ENCODE results near the gene TCF4. TPM values are rescaled to one million over a fixed set of nuclear protein-coding genes. Genes with fewer than 3 reads are reported as not detected.

TCF4 gene
- polyA plus RNA-seq, 1 donor (not counting 4 experiments of a cell fraction or from before 2014, with no cell fraction given), result 9.7 TPM

- Histone ChIP-seq H3K27me3 (ENCODE audit: control insufficient read depth, extremely low read depth, insufficient read depth, low read length) (no peaks in the 10 kb centered on the region), H2AFZ (ENCODE audit: control insufficient read depth, low read length) (no peak overlapping the region), H3K4me1 (ENCODE audit: control insufficient read depth, extremely low read depth, insufficient read depth, low read length) (peaks cover 2% of the 10 kb centered on the region), H3K9me1 (ENCODE audit: control insufficient read depth, extremely low read depth, insufficient read depth, low read length) (no peaks in the 10 kb centered on the region), H3K9ac (ENCODE audit: control insufficient read depth, extremely low read depth, insufficient read depth, low read length) (no peak overlapping the region), H3K36me3 (ENCODE audit: control insufficient read depth in 2 of 2, extremely low read depth in 1 of 2, insufficient read depth in 2 of 2, low read length in 2 of 2) (no peaks in the 10 kb centered on the region), H3K79me2 (ENCODE audit: control insufficient read depth, insufficient read depth, low read length) (no peaks in the 10 kb centered on the region), H3K4me2 (ENCODE audit: control insufficient read depth, extremely low read depth, insufficient read depth, low read depth, low read length) (no peak overlapping the region), H3K4me3 (ENCODE audit: control insufficient read depth in 2 of 3, extremely low read depth in 1 of 3, insufficient read depth in 2 of 3, low read depth in 1 of 3, low read length in 3 of 3) (no peak overlapping the region), H4K20me1 (ENCODE audit: control insufficient read depth, extremely low read depth, insufficient read depth, low read length) (no peaks in the 10 kb centered on the region), H3K27ac (ENCODE audit: control insufficient read depth, insufficient read depth, low read length) (no peak overlapping the region), H3K9me3 (ENCODE audit: control insufficient read depth, low read depth, low read length) (no peaks in the 10 kb centered on the region)
- no peak for DNase-seq (ENCODE audit: low read depth, low spot score)
- TF ChIP-seq EZH2 (IDR thresholded peaks at IDR 0.05; ENCODE audit: low read length) (no peak), CTCF (optimal IDR thresholded peaks at IDR 0.05 in 1 of 3, IDR thresholded peaks at IDR 0.05 in 1 of 3, conservative IDR thresholded peaks at IDR 0.05 in 1 of 3; ENCODE audit: extremely low read depth in 1 of 3, insufficient read depth in 2 of 3, low read length in 3 of 3) (no peak)
- dilution Hi-C loops (cut with MboI; ENCODE audit: extremely low pct_ligation_motif_present, low sequenced_read_pairs), result no loop called here
- FAIRE-seq, result no peak
These were observed 100.0 kb downstream of the TCF4 start for GRCh38 chr18:55487997-55488396.

GRCh38 chr18:55486936-55487335 is 101.1 kb downstream of the TCF4 start:
- dilution Hi-C loops (cut with MboI; ENCODE audit: extremely low pct_ligation_motif_present, low sequenced_read_pairs), result no loop called here

More at GRCh38 chr18:55486936-55487335, 101.1 kb downstream of the TCF4 start:
- H3K4me2 ChIP-seq (ENCODE audit: control insufficient read depth, extremely low read depth, insufficient read depth, low read depth, low read length), result no peak overlapping the region
- FAIRE-seq, result no peak
- H3K9me1 ChIP-seq (ENCODE audit: control insufficient read depth, extremely low read depth, insufficient read depth, low read length), result no peaks in the 10 kb centered on the region
- H3K36me3 ChIP-seq (ENCODE audit: control insufficient read depth in 2 of 2, extremely low read depth in 1 of 2, insufficient read depth in 2 of 2, low read length in 2 of 2), result no peaks in the 10 kb centered on the region
- no peak for TF ChIP-seq EZH2 (IDR thresholded peaks at IDR 0.05; ENCODE audit: low read length)
- no peak for TF ChIP-seq CTCF (optimal IDR thresholded peaks at IDR 0.05 in 1 of 3, IDR thresholded peaks at IDR 0.05 in 1 of 3, conservative IDR thresholded peaks at IDR 0.05 in 1 of 3; ENCODE audit: extremely low read depth in 1 of 3, insufficient read depth in 2 of 3, low read length in 3 of 3)
- H3K9ac ChIP-seq (ENCODE audit: control insufficient read depth, extremely low read depth, insufficient read depth, low read length), result no peak overlapping the region
- peaks cover 2% of the 10 kb centered on the region for H3K4me1 ChIP-seq (ENCODE audit: control insufficient read depth, extremely low read depth, insufficient read depth, low read length)
- H3K27me3 ChIP-seq (ENCODE audit: control insufficient read depth, extremely low read depth, insufficient read depth, low read length), result no peaks in the 10 kb centered on the region
- no peak overlapping the region for H2AFZ ChIP-seq (ENCODE audit: control insufficient read depth, low read length)
- no peaks in the 10 kb centered on the region for H3K9me3 ChIP-seq (ENCODE audit: control insufficient read depth, low read depth, low read length)
- H3K27ac ChIP-seq (ENCODE audit: control insufficient read depth, insufficient read depth, low read length), result no peak overlapping the region
- DNase-seq (ENCODE audit: low read depth, low spot score), result no peak
- H4K20me1 ChIP-seq (ENCODE audit: control insufficient read depth, extremely low read depth, insufficient read depth, low read length), result no peaks in the 10 kb centered on the region
- H3K4me3 ChIP-seq (ENCODE audit: control insufficient read depth in 2 of 3, extremely low read depth in 1 of 3, insufficient read depth in 2 of 3, low read depth in 1 of 3, low read length in 3 of 3), result no peak overlapping the region
- no peaks in the 10 kb centered on the region for H3K79me2 ChIP-seq (ENCODE audit: control insufficient read depth, insufficient read depth, low read length)

Measured in keratinocyte (primary cell).